ENCODE measurements around the gene ATXN1. TPM values are rescaled to one million over a fixed set of nuclear protein-coding genes. Genes with fewer than 3 reads are reported as not detected.

The ATXN1 gene
- total RNA-seq, 1 donor from 2014 or later, result 70.0 TPM

DNA sequence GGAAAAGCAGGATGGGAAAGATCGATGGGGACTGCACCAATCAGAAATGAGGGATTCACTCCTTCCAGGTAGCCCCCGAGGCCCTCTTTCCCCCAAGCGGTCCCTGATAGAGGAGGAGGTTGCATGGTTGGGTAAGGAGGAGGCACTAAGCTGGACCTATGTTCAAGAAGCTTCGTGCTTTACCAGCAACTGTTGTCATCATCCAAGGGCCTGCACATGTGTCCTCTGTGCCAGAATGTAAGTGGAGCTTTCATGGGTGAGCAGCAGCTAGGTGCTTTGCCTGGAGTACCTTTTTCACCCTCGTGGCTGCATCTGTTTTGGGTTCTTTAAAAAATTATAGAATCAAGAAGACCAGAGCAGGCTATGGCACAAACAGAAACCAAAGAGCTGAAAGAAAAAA is 468.8 kb downstream of the ATXN1 start:
- Mint-ChIP-seq H3K4me1 (no peaks in the 10 kb centered on the region), H3K4me3 (no peak overlapping the region), H3K27me3 (no peaks in the 10 kb centered on the region), H3K27ac (no peak overlapping the region), H3K36me3 (ENCODE audit: low read depth) (no peaks in the 10 kb centered on the region), H3K9me3 (no peaks in the 10 kb centered on the region)
- no peak for DNase-seq
- intact Hi-C loops (cut with micrococcal nuclease), result no loop called here

DNA sequence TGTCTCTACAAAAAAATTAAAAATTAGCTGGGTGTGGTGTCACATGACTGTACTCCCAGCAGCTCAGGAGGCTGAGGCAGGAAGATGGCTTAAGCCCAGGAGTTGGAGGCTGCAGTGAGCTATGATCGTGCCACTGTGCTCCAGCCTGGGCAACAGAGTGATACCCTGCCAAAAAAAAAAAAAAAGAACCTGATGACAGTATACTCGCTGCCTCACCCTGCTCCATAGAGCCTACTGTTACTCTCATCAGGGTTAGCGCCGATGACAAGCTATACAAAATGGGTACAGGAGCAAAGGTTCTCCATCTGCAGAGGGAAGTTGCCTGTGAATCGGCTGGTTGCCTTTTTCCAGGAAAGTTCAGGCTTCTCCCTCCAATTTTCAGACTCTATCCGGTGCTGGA is 469.5 kb downstream of the ATXN1 start:
- no peak for DNase-seq
- H3K4me1 Mint-ChIP-seq, result no peaks in the 10 kb centered on the region
- H3K27ac Mint-ChIP-seq, result no peak overlapping the region
- H3K27me3 Mint-ChIP-seq, result no peaks in the 10 kb centered on the region
- H3K9me3 Mint-ChIP-seq, result no peaks in the 10 kb centered on the region
- no peak overlapping the region for H3K4me3 Mint-ChIP-seq
- H3K36me3 Mint-ChIP-seq (ENCODE audit: low read depth), result no peaks in the 10 kb centered on the region
- intact Hi-C loops (cut with micrococcal nuclease), result no loop called here

DNA sequence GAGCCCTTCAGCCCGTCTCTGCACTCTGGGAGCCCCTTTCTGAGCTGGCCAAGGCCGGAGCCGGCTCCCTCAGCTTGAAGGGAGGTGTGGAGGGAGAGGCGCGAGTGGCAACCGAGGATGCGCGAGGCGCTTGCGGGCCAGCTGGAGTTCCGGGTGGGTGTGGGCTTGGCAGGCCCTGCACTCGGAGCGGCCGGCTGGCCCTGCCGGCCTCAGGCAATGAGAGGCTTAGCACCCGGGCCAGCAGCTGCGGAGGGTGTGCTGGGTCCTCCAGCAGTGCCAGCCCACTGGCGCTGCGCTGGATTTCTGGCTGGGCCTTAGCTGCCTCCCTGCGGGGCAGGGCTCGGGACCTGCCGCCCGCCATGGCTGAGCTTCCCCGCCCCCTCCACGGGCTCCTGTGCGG is 473.1 kb downstream of the ATXN1 start:
- Mint-ChIP-seq H3K27me3 (no peaks in the 10 kb centered on the region), H3K27ac (no peak overlapping the region)

DNA sequence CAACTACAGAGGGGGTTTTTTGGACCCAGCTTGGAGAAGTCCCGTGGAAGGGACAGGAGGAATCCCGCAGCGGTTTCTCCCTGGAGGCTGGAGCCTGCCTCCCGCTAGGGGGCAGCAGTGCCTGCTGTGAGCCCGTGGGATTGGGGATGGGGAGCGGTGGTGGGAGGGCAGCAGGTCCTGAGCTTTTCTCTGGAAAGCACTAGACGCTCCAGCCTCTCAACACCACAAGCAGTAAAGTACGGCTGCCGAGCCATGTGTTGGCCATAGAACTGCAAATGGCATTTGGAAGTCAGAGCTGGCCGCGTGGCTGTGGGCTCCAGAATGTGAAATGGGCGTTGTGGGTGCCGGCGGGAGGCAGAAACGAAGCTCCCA is 475.1 kb downstream of the ATXN1 start:
- Mint-ChIP-seq H3K27me3 (no peaks in the 10 kb centered on the region), H3K36me3 (ENCODE audit: low read depth) (no peaks in the 10 kb centered on the region), H3K4me1 (no peaks in the 10 kb centered on the region), H3K27ac (no peak overlapping the region), H3K9me3 (no peaks in the 10 kb centered on the region), H3K4me3 (no peak overlapping the region)
- DNase-seq, result peak; percentile 75
- intact Hi-C loops (cut with micrococcal nuclease), result no loop called here

More for the DNA sequence above, 473.1 kb downstream of the ATXN1 start:
- H3K36me3 Mint-ChIP-seq (ENCODE audit: low read depth), result no peaks in the 10 kb centered on the region
- no peak overlapping the region for H3K4me3 Mint-ChIP-seq
- no peaks in the 10 kb centered on the region for H3K4me1 Mint-ChIP-seq
- no peaks in the 10 kb centered on the region for H3K9me3 Mint-ChIP-seq
- intact Hi-C loops (cut with micrococcal nuclease), result no loop called here
- DNase-seq, result no peak

DNA sequence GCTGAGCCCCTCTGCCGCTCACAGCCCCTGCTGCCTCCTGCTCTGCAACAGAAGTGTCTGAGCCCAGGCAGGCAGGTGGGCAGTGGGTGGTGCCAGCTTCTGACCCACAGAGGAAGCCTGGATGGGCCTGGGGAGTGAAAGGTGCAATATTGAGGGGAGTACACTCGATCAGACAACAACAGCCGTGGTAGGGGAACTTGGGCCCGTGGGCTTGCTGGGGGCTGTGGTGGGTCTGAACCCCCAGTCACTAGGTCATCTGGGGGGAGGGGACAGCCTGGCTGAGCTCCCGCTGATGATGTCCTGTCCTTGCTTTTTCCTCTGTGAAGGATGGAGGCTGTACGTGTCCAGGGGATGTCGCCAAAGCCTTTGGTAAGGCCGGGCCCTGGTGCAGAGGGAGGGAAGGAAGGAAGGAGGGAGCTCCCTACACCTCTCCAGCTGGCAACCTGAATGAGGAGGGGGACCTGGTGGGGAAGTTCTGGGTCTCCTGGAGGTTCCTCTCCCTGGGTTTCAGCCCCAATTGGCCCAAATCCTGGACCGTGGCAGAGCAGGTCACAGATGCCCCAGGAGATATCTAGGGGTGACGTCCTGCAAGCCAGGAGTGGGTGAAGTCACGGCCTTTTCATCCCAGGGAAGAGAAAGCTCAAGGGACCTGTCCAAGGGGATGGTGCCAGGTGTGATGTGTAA is 475.7 kb downstream of the ATXN1 start:
- no peaks in the 10 kb centered on the region for H3K4me1 Mint-ChIP-seq
- intact Hi-C loops (cut with micrococcal nuclease), result no loop called here
- H3K9me3 Mint-ChIP-seq, result no peaks in the 10 kb centered on the region
- H3K27me3 Mint-ChIP-seq, result no peaks in the 10 kb centered on the region
- no peak overlapping the region for H3K27ac Mint-ChIP-seq
- H3K36me3 Mint-ChIP-seq (ENCODE audit: low read depth), result no peaks in the 10 kb centered on the region
- no peak overlapping the region for H3K4me3 Mint-ChIP-seq
- DNase-seq, result no peak

DNA sequence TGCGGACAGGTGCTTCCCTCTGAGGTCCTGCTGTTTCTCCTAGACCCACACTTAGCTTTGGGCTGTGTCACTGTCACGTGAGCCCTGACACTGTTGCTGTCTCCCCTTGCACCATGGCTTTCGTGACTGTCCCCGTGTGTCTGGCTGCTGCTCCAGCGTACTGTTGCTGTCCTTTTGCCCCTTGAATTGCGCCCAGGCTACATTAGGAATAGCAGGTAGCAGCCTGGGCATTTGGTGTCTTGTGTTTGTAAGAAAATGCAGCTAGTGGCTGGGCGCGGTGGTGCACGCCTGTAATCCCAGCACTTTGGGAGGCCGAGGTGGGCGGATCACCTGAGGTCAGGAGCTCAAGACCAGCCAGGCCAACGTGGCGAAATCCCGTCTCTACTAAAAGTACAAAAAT is 476.8 kb downstream of the ATXN1 start:
- Mint-ChIP-seq H3K27ac (no peak overlapping the region), H3K27me3 (no peaks in the 10 kb centered on the region), H3K4me3 (no peak overlapping the region), H3K36me3 (ENCODE audit: low read depth) (no peaks in the 10 kb centered on the region), H3K4me1 (no peaks in the 10 kb centered on the region), H3K9me3 (no peaks in the 10 kb centered on the region)
- no peak for DNase-seq
- intact Hi-C loops (cut with micrococcal nuclease), result no loop called here

DNA sequence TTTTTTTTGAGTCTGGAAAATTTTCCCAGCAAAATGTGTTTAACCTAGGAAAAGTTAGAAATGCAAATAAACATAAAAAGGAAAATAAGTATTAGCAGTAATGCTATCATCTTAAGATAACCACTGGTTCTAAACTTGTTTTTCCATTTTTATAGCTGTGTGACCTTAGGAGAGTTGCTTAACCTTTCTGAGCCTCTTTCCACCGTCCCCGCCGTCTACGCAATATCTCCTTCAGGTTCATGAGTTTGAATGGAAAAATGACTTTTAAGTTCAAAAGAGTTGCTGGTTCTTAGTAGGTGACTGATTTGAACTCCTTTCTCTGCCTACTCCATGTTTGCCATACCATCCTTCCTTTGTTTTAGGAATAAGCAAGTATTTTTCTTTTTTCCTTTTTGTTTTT is 478.9 kb downstream of the ATXN1 start:
- intact Hi-C loops (cut with micrococcal nuclease), result no loop called here
- no peak overlapping the region for H3K4me3 Mint-ChIP-seq
- H3K36me3 Mint-ChIP-seq (ENCODE audit: low read depth), result no peaks in the 10 kb centered on the region
- no peak for DNase-seq
- H3K4me1 Mint-ChIP-seq, result peaks cover 4% of the 10 kb centered on the region
- no peaks in the 10 kb centered on the region for H3K27me3 Mint-ChIP-seq
- H3K9me3 Mint-ChIP-seq, result no peaks in the 10 kb centered on the region
- H3K27ac Mint-ChIP-seq, result no peak overlapping the region

DNA sequence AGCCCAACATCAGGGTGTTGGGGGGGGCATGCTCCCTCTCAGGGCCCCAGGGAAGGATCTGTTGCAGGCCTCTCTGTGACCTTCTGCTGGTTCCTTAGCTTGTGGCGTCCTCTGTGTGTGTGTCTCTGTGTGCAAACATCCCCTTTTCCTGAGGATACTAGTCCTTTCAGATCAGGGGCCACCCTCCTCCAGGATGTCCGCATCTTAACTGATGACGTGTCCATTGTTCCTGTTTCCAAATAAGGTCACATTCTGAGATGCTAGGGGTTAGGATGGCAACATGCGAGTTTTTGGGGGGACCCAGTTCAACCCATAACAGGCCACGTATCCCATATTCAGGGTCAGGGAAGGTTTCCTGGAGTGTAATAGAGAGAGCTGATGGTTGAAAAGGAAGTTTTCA is 482.0 kb downstream of the ATXN1 start:
- Mint-ChIP-seq H3K9me3 (no peaks in the 10 kb centered on the region), H3K4me1 (peaks cover 4% of the 10 kb centered on the region), H3K36me3 (ENCODE audit: low read depth) (no peaks in the 10 kb centered on the region), H3K27me3 (no peaks in the 10 kb centered on the region), H3K4me3 (no peak overlapping the region), H3K27ac (no peak overlapping the region)
- intact Hi-C loops (cut with micrococcal nuclease), result no loop called here
- no peak for DNase-seq

DNA sequence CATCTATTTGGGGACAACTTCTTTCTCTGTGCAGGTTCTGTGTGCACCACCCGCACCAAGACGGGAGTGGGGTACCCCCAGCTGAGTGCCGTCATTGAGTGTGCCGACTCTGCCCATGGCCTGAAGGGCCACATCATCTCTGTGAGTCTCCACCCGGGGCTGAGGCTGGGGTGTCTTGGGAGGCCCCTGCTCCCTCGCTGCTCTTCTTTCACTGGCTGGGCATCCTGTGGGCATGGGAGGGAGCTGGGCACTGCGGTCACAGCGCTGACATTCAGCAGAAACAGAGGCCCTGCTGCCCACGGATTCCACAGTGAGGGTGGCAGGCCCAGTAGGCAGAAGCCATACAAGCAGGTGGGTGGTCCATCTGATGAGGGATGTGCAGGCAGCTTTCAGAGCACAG is 482.5 kb downstream of the ATXN1 start:
- H3K4me1 Mint-ChIP-seq, result peaks cover 4% of the 10 kb centered on the region
- H3K27me3 Mint-ChIP-seq, result no peaks in the 10 kb centered on the region
- intact Hi-C loops (cut with micrococcal nuclease), result no loop called here
- no peak overlapping the region for H3K27ac Mint-ChIP-seq
- H3K9me3 Mint-ChIP-seq, result no peaks in the 10 kb centered on the region
- no peak overlapping the region for H3K4me3 Mint-ChIP-seq
- H3K36me3 Mint-ChIP-seq (ENCODE audit: low read depth), result no peaks in the 10 kb centered on the region
- DNase-seq, result no peak

DNA sequence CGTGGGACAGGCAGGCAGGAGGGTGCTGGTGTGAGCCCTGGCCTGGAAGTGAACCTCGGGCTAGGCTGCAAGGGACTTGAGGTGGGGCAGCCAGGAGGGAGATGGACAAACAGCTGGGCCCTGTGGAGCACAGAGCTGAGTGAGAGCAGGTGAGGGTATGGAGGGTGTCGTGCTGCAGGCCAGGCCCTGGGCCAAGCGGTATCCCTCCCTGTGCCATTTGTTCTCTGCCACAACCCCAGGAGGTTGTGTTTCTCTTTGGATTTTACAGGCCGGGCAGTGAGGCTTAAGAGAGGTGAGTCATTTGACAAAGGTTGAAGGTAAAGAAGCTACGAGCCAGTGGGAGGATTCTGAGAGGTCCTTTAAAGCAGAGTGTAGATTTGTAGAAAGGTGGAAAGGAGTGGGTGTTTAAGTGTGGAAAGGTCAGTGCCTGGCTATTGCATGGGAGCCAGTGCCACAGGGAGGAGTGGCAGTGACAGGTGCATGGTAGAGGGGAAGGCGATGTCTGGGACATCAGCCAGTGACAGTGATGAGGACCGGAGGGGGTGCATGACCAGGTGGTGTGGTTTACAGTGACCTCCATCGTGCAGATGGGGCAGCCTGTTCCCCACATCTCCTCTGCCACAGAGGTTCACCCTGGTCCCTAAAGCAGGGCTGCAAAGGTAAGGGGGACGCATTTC is 483.1 kb downstream of the ATXN1 start:
- no peak for DNase-seq
- Mint-ChIP-seq H3K4me3 (no peak overlapping the region), H3K4me1 (peaks cover 6% of the 10 kb centered on the region), H3K27ac (no peak overlapping the region), H3K9me3 (no peaks in the 10 kb centered on the region), H3K36me3 (ENCODE audit: low read depth) (no peaks in the 10 kb centered on the region), H3K27me3 (no peaks in the 10 kb centered on the region)
- intact Hi-C loops (cut with micrococcal nuclease), result no loop called here

DNA sequence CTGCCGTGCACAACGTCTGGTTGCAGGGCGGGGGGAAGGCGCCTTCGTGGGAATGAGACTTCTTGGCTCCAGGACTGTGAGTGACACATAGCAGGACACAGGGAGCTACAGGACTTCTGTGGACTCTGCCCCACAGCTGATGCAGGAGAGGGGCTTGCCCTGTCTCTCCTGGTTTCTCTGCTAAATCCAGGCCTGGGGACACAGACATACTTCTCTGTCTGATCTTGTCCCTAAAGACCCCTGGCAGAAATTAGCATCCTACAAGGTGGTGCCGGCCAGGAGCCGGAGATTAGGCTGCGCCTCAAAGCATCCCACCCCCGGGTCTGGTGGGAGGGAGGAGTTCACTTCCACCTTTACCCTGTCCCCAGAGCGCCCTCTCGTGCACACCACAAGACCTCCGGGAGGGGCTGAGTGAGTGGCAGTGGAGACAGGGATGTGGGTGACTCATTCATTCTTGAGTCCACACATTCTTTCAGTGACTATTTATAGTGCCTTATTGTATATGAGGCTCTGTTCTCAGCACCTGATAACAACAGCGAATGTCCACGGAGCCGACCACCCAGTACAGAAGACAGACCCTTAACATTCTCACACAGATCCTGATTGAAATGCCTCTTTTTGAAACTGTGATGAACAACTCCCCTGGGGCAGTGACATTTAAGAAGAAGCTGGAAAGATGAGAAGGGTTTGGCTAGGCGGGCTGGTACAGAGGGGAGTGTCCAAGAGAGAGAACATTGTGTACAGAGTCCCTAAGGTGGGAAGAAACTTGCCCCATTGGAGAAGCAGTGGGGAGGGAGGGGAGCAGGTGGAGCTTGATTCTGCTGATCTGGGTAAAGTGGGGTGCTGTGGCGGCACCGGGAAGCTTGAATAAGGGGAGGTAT is 483.9 kb downstream of the ATXN1 start:
- Mint-ChIP-seq H3K27me3 (no peaks in the 10 kb centered on the region), H3K36me3 (ENCODE audit: low read depth) (no peaks in the 10 kb centered on the region), H3K27ac (no peak overlapping the region), H3K4me3 (no peak overlapping the region), H3K4me1 (peaks cover 6% of the 10 kb centered on the region), H3K9me3 (no peaks in the 10 kb centered on the region)
- DNase-seq, result peak; percentile 64
- intact Hi-C loops (cut with micrococcal nuclease), result no loop called here

DNA sequence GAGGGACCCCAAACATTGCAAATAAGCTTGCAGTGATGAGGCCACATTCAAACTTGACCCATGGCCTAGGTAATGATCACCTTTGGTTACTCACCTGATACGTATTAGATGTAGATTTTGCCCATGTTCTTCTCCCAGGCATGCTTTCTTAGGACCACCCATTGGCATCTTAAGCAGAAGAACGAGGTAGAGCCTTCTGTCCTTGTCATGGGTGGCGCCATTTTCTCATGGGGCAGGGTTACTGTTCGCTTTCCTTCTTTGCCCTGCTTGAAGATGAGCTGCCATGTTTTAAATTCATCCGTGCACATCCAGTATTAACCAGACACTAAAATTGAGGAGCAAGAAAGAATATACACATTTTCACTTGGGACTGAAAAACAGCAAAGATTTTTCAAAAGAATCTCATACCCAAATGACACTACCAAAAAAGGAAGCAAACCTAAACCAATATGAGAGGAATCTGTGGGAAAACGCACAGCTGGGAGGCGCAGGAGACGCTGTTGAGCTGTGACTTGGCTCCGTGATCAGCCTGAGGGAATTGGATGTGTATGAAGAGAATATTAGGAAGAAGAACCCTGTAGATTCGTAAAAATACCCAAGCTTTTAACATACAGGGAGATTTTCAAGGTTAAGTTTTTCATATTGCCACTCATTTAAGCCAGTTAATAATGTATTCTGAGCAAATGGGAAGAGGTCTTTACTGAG is 486.2 kb downstream of the ATXN1 start:
- H3K27ac Mint-ChIP-seq, result no peak overlapping the region
- H3K4me3 Mint-ChIP-seq, result no peak overlapping the region
- intact Hi-C loops (cut with micrococcal nuclease), result no loop called here
- H3K36me3 Mint-ChIP-seq (ENCODE audit: low read depth), result no peaks in the 10 kb centered on the region
- H3K9me3 Mint-ChIP-seq, result no peaks in the 10 kb centered on the region
- no peak for DNase-seq
- peaks cover 6% of the 10 kb centered on the region for H3K4me1 Mint-ChIP-seq
- H3K27me3 Mint-ChIP-seq, result peaks cover 2% of the 10 kb centered on the region

DNA sequence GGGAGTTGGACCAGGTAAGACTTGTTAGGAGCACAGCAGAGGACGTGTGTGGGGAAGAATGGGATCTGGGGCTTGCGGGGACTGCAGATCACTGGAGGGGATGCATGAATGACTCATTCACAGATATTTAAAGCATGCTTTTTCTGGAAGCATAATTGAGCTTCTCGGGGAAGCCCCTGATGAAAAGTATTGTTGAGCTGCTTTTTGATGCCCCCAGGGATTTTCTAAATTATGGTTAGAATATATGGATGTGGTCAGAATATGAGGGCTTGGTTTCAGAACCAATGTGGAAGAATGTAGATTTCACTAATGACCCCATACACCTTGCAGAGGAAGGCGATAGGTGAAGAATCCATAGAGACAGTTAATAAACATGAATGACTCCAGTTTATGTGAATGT is 486.8 kb downstream of the ATXN1 start:
- Mint-ChIP-seq H3K9me3 (no peaks in the 10 kb centered on the region), H3K27ac (no peak overlapping the region), H3K27me3 (peaks cover 2% of the 10 kb centered on the region), H3K4me3 (no peak overlapping the region), H3K4me1 (peaks cover 6% of the 10 kb centered on the region), H3K36me3 (ENCODE audit: low read depth) (no peaks in the 10 kb centered on the region)
- DNase-seq, result no peak
- intact Hi-C loops (cut with micrococcal nuclease), result no loop called here

DNA sequence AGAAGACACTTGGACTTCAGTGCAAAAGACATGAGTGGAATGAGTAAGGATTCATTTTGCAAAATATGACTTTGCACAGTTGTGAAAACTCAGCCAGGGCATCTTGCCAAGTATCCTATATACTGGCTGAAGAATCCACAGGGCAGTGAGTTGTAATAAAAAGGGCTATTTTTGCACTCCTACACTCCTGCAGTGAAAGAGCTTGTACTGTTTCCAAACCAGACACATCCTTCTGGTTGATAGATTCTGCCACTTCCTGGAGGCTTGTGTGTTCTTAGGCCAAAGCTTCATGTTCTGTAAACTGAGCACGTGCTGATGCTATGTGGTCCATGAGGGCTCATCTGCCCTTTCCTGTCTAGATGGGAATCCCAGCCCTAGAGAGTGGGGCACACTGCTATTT is 488.0 kb downstream of the ATXN1 start:
- peaks cover 2% of the 10 kb centered on the region for H3K27me3 Mint-ChIP-seq
- no peaks in the 10 kb centered on the region for H3K9me3 Mint-ChIP-seq
- H3K4me1 Mint-ChIP-seq, result peaks cover 6% of the 10 kb centered on the region
- no peaks in the 10 kb centered on the region for H3K36me3 Mint-ChIP-seq (ENCODE audit: low read depth)
- DNase-seq, result no peak
- H3K27ac Mint-ChIP-seq, result no peak overlapping the region
- no peak overlapping the region for H3K4me3 Mint-ChIP-seq
- intact Hi-C loops (cut with micrococcal nuclease), result no loop called here
